Skeletal muscle tissue (tissue), 4 donors: Measurements from ENCODE around the gene RTN3. TPM values are rescaled to one million over a fixed set of nuclear protein-coding genes. Genes with fewer than 3 reads are reported as not detected.
A peak's percentile ranks its signal among the peaks of the same experiment; 100 is the strongest.
"Not testable (repeated sequence)": the region's sequence is repeated elsewhere in the genome, so short reads cannot be mapped to it uniquely, and the experiment has no call there.

ENCODE experiments used
- H3K27ac ChIP-seq: one replicate; pipeline ENCODE4 v1.7.0; 2013; ENCODE audit warnings: mild to moderate bottlenecking, low read depth, low read length, inconsistent platforms
- H3K27me3 ChIP-seq, 3 donors: one replicate each; pipeline ENCODE4 v1.7.0; 2013; ENCODE audit warnings: low read length in 3 of 3; ENCODE audit not compliant: control insufficient read depth in 3 of 3, insufficient read depth in 3 of 3
- H3K36me3 ChIP-seq, 3 donors: one replicate each; pipeline ENCODE4 v1.7.0; 2013; ENCODE audit warnings: low read length in 3 of 3; ENCODE audit not compliant: control insufficient read depth in 3 of 3, insufficient read depth in 3 of 3
- H3K4me1 ChIP-seq, 3 donors: one replicate each; pipeline ENCODE4 v1.7.0; 2013; ENCODE audit warnings: low read length in 3 of 3, mild to moderate bottlenecking in 3 of 3; ENCODE audit not compliant: control insufficient read depth in 3 of 3, insufficient read depth in 3 of 3
- H3K4me3 ChIP-seq, 3 donors: one replicate each; pipeline ENCODE4 v1.7.0; 2013; ENCODE audit warnings: low read length in 3 of 3
- H3K9ac ChIP-seq, 3 donors: one replicate each; pipeline ENCODE4 v1.7.0; 2013; ENCODE audit warnings: low read length in 3 of 3, mild to moderate bottlenecking in 3 of 3, moderate library complexity in 2 of 3, low read depth in 1 of 3
- H3K9me3 ChIP-seq, 3 donors: one replicate each; pipeline ENCODE4 v1.7.0; 2013; ENCODE audit warnings: low read length in 3 of 3; ENCODE audit not compliant: control insufficient read depth in 3 of 3
- total RNA-seq: library from RNA; depleted of rRNA; stranded (reverse); fragments of >200 nt; gene quantifications from one replicate; pipeline ENCODE4 v1.2.3, GENCODE V29; 2014
- donor health status: Osteomylitis.

Gene RTN3
- total RNA-seq, 1 donor from 2014 or later = 28.7 TPM

GRCh38 chr11:63767565-63768236, 86.4 kb downstream of the RTN3 start:
- Histone ChIP-seq H3K9ac (peak overlapping the region; percentile 74 to 84 (median 83)), H3K9me3 (no peaks in the 10 kb centered on the region), H3K27me3 (no peaks in the 10 kb centered on the region), H3K4me1 (peaks cover 12 to 21% (median 15%) of the 10 kb centered on the region in 3 donors), H3K27ac (peak overlapping the region; percentile 75), H3K4me3 (peak overlapping the region; percentile 73 to 82 (median 77)), H3K36me3 (no peaks in the 10 kb centered on the region)

- Histone ChIP-seq H3K36me3 (no peaks in the 10 kb centered on the region), H3K9me3 (no peaks in the 10 kb centered on the region), H3K4me1 (peaks cover 10 to 17% (median 15%) of the 10 kb centered on the region in 3 donors), H3K27me3 (no peaks in the 10 kb centered on the region), H3K27ac (peak within 1 kb of the TSS; percentile 75), H3K9ac (peak within 1 kb of the TSS; percentile 74 to 85 (median 83)), H3K4me3 (peak within 1 kb of the TSS; percentile 73 to 82 (median 79))
Observed at GRCh38 chr11:63768237-63769041, 87.1 kb downstream of the RTN3 start, which contains the start of gene ZFTA. Gene ZFTA, minus strand, starts transcription at chr11:63768775. Its CDS starts 153 bp downstream, at chr11:63768622.

DNA sequence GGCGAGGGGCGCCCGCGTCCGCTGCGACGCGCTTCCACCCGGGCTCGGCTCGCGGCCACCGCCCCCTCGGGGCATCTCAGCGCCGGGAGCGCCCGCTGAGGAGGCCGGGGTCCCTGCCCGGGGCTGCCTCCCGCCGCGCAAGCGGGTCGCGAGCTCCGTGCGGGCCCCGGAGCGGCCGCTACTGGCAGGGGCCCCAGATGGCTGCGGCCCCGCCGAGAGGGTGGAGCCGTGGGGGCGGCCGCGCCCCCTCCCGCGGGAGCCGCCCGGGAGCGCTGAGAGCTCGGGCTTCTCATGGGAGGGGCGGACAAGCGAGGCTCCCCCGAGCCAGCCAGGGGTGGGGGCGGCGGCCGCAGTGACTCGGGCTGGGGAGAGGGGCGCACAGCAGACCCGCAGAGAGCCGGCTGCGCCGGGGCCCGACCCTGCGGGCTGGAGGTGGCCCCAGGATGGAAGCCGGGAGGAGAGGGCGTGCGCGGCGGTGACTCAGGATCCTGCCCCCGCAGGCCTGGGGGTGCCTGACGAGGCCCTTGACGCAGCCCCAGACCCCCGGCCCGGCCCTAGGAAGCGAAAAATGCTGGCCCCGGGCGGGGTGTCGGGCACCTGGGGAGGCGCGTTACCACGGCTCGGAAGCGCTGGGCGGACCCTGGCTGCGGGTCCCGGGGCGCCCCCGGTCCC, 87.9 kb downstream of the RTN3 start:
- H3K27me3 ChIP-seq = no peaks in the 10 kb centered on the region
- H3K36me3 ChIP-seq = no peaks in the 10 kb centered on the region
- H3K4me1 ChIP-seq = peaks cover 10 to 17% (median 15%) of the 10 kb centered on the region in 3 donors
- H3K4me3 ChIP-seq = peak overlapping the region; percentile 48 to 79 (median 73)
- H3K9me3 ChIP-seq = no peaks in the 10 kb centered on the region
- peak overlapping the region; percentile 34 for H3K27ac ChIP-seq
- H3K9ac ChIP-seq = peak overlapping the region; percentile 62 to 85 (median 65)

DNA sequence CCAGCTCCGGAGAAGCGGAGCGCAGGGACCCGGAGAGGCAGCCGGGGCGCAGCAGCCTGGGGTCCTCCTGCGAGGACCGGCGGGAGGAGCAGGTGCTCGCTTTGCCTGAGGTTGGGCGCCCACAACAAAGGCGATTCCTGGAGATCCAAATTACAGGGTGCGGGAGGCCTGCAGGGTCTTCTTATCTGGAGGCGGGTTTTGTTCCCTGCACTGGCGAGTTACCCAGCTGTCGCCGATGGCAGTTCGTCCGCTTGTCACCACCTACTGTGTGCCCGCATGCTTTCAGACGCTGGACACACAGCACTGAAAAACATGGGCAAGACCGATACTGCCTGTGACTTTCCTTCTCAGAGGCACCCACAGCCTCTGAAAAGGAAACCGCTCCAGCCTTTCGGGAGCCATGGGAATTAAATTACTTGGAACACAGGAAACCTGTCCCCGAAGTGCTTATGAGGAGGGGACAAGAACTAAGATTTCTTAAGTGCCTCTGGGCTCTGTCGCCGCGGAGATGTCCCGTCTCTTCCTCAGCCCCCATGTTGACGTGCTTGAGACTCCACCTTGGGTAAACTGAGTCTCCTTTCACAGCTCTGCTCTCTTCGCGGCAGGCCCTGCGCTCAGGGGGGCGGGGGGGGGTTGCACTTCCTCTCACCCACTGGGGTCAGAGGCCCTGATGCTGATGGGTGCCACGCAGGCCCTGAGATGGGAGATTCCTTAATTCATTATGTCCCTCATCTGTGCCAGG, 88.6 kb downstream of the RTN3 start:
- peaks cover 10 to 17% (median 15%) of the 10 kb centered on the region in 3 donors for H3K4me1 ChIP-seq
- H3K27ac ChIP-seq = peak overlapping the region; percentile 34
- peak overlapping the region in 2 of 3 donors; percentile 62 to 85 for H3K9ac ChIP-seq
- H3K4me3 ChIP-seq = peak overlapping the region; percentile 26 to 79 (median 73)
- no peaks in the 10 kb centered on the region for H3K27me3 ChIP-seq
- H3K36me3 ChIP-seq = no peaks in the 10 kb centered on the region
- no peaks in the 10 kb centered on the region for H3K9me3 ChIP-seq

DNA sequence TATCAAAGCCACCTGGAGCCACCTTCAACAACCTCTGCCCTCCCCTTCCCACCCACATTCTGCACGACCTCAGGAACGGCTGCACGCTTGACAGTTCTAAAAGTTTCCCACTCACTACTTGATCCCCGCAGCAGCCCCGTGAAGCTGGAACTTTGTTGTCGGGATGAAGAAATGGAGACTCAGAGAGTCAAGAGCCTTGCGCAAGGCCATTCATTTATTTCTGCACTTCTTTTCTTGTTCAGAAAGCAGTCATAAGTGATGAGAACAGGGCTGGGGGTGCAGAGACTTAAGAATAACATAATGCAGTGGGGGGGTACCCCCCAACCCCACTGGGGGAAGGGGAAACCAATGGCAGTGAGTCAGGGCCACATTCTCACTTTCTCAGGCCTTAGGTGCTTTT, 89.5 kb downstream of the RTN3 start:
- H3K9ac ChIP-seq = no peak overlapping the region
- H3K36me3 ChIP-seq = no peaks in the 10 kb centered on the region
- H3K9me3 ChIP-seq = no peaks in the 10 kb centered on the region
- H3K4me1 ChIP-seq = peaks cover 10 to 17% (median 15%) of the 10 kb centered on the region in 3 donors
- H3K27ac ChIP-seq = no peak overlapping the region
- no peak overlapping the region for H3K4me3 ChIP-seq
- no peaks in the 10 kb centered on the region for H3K27me3 ChIP-seq

DNA sequence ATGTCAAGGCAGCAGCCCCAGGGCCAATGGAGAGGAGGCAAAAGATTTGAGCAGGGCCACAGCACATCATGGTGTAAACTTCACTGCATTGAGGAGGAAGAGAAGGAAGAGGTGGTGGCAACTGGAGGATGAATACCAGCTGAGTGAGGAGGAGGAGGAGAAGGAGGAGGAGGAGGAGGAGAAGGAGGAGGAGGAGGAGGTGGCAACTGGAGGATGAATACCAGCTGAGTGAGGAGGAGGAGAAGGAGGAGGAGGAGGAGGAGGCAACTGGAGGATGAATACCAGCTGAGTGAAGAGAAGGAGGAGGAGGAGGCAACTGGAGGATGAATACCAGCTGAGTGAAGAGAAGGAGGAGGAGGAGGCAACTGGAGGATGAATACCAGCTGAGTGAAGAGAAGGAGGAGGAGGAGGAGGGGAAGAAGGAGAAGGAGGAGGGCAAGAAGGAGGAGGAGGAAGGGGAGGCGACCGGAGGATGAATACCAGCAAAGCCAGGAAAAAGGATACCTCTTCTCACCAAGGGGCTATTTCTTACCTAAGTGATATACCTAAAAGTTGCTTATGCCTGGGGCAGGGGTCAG, 90.5 kb downstream of the RTN3 start:
- H3K36me3 ChIP-seq, H3K27ac ChIP-seq, H3K9me3 ChIP-seq, H3K27me3 ChIP-seq, H3K4me3 ChIP-seq, H3K9ac ChIP-seq: not testable (repeated sequence)
- H3K4me1 ChIP-seq = peaks cover 8 to 14% (median 12%) of the 10 kb centered on the region in 3 donors

- no peaks in the 10 kb centered on the region for H3K27me3 ChIP-seq
- H3K27ac ChIP-seq = no peak overlapping the region
- H3K4me3 ChIP-seq = no peak overlapping the region
- H3K9ac ChIP-seq = no peak overlapping the region
- no peaks in the 10 kb centered on the region for H3K36me3 ChIP-seq
- H3K9me3 ChIP-seq = no peaks in the 10 kb centered on the region
- no peaks in the 10 kb centered on the region for H3K4me1 ChIP-seq
Observed at GRCh38 chr11:63775191-63775590, 93.9 kb downstream of the RTN3 start.

DNA sequence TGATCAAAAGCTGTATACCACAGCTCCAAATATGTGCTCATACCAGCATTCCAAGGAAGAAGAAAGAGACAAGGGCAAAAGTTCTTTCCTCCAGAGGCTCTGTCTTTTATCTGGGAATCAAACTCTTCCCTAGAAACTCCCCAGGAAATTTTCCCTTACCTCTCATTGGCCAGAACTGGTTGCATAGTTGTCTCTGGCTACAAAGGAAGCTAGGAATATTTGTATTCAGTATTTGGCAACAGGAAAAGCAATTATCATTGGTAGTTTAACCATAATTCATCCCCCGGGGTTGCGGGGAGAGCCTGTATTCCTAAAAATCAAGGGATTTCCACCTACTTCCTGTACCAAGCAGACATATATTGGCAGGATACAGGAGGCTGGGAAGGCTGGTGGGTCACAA, 97.7 kb downstream of the RTN3 start:
- Histone ChIP-seq H3K4me3 (no peak overlapping the region), H3K9me3 (no peaks in the 10 kb centered on the region), H3K36me3 (no peaks in the 10 kb centered on the region), H3K4me1 (no peaks in the 10 kb centered on the region), H3K9ac (no peak overlapping the region), H3K27me3 (no peaks in the 10 kb centered on the region), H3K27ac (no peak overlapping the region)

GRCh38 chr11:63782749-63783148, 101.4 kb downstream of the RTN3 start:
- Histone ChIP-seq H3K4me1 (no peaks in the 10 kb centered on the region), H3K27me3 (no peaks in the 10 kb centered on the region), H3K27ac (no peak overlapping the region)

More at GRCh38 chr11:63782749-63783148, 101.4 kb downstream of the RTN3 start:
- Histone ChIP-seq H3K9me3 (no peaks in the 10 kb centered on the region), H3K4me3 (no peak overlapping the region), H3K9ac (no peak overlapping the region), H3K36me3 (no peaks in the 10 kb centered on the region)
